PC-9 (cell line): ENCODE measurements around the gene LAT. TPM values are rescaled to one million over a fixed set of nuclear protein-coding genes. Genes with fewer than 3 reads are reported as not detected.

Source experiments
- BruUV-seq: library from RNA; stranded (reverse); fragments of 400-500 nt; replicated peaks from 2 replicates; lab custom pipeline; 2021; lab: Mats Ljungman, UMichigan
- CTCF ChIA-PET: fragments of 300-600 bp; sonication (Branson Sonifier 250); formaldehyde crosslinking; loops from one replicate; lab custom pipeline; 2022; ENCODE audit warnings: antibody characterized with exemption; lab: Charles Lee
- POLR2A ChIA-PET: fragments of 300-600 bp; sonication (Branson Sonifier 250); formaldehyde crosslinking; loops from one replicate; lab custom pipeline; 2022; ENCODE audit warnings: antibody characterized with exemption; ENCODE audit not compliant: unreplicated experiment; lab: Charles Lee
- DNase-seq, 2 experiments: peaks; one replicate each; pipeline versions ENCODE4 v3.0.0 to v3.0.0-alpha.2; 2015 to 2022; ENCODE audit warnings: mixed read lengths in 1 of 2
- H2AFZ ChIP-seq: fragments of 200-600 bp; sonication (generic); 2 replicates; pipeline ENCODE4 v1.8.1; 2017; ENCODE audit warnings: antibody characterized with exemption
- H3F3A ChIP-seq: fragments of 200-600 bp; sonication (generic); 2 replicates; pipeline ENCODE4 v1.8.1; 2017; ENCODE audit warnings: antibody characterized with exemption, mild to moderate bottlenecking, low read depth; ENCODE audit not compliant: insufficient read depth
- H3K27ac ChIP-seq: fragments of 200-600 bp; sonication (generic); 2 replicates; pipeline ENCODE4 v1.6.1; 2016; ENCODE audit warnings: mixed run types
- H3K27me3 ChIP-seq: fragments of 200-600 bp; sonication (generic); 2 replicates; pipeline ENCODE4 v1.6.1; 2016; ENCODE audit warnings: low read depth, mixed run types; ENCODE audit not compliant: insufficient read depth
- H3K36me3 ChIP-seq: fragments of 200-600 bp; sonication (generic); 2 replicates; pipeline ENCODE4 v1.6.1; 2016; ENCODE audit warnings: low read depth, mixed run types
- H3K4me1 ChIP-seq: fragments of 200-600 bp; sonication (generic); replicated peaks from 2 replicates; pipeline ENCODE4 v1.6.1; 2016; ENCODE audit warnings: mixed run types; ENCODE audit not compliant: insufficient read depth
- H3K4me2 ChIP-seq: fragments of 200-600 bp; sonication (generic); 2 replicates; pipeline ENCODE4 v1.6.1; 2017; ENCODE audit warnings: mixed run types
- H3K4me3 ChIP-seq: fragments of 200-600 bp; sonication (generic); 2 replicates; pipeline ENCODE4 v1.6.1; 2016; ENCODE audit warnings: mixed run types
- H3K79me2 ChIP-seq: fragments of 200-600 bp; sonication (generic); 2 replicates; pipeline ENCODE4 v1.6.1; 2017; ENCODE audit warnings: low read depth, mixed run types
- H3K9me2 ChIP-seq: fragments of 200-600 bp; sonication (generic); 2 replicates; pipeline ENCODE4 v1.8.1; 2017; ENCODE audit warnings: mild to moderate bottlenecking; ENCODE audit not compliant: insufficient read depth
- H3K9me3 ChIP-seq: fragments of 200-600 bp; sonication (generic); 2 replicates; pipeline ENCODE4 v1.8.1; 2016; ENCODE audit warnings: low read depth; ENCODE audit not compliant: insufficient read depth
- H4K20me1 ChIP-seq: fragments of 200-600 bp; sonication (generic); 2 replicates; pipeline ENCODE4 v1.8.1; 2017; ENCODE audit not compliant: insufficient read depth
- EZH2 ChIP-seq: fragments of 200-600 bp; sonication (generic); IDR thresholded peaks from 2 replicates; pipeline ENCODE4 v1.8.0; 2017; ENCODE audit warnings: antibody characterized with exemption, low read depth
- intact Hi-C: fragments of 100-400 bp; cut with micrococcal nuclease; formaldehyde crosslinking; loops from one replicate; pipeline ENCODE4 v1.10.0; 2022; ENCODE audit not compliant: unreplicated experiment
- total RNA-seq: library from RNA; stranded (reverse); gene quantifications from 2 replicates; pipeline ENCODE4 v1.2.3, GENCODE V29; 2021
- TF ChIP-seq, protein P1 (sequence below): fragments of 200-600 bp; sonication (generic); conservative IDR thresholded peaks from 2 replicates; pipeline ENCODE4 v1.6.1; 2017; ENCODE audit warnings: mixed run types, antibody characterized with exemption, mild to moderate bottlenecking, moderate library complexity

The LAT gene
- total RNA-seq, 1 experiment from 2014 or later: 12.4 TPM

- intact Hi-C loops: no loop called here
- no peak overlapping the region for H3K27ac ChIP-seq
- no peaks in the 10 kb centered on the region for H3K79me2 ChIP-seq
- 0 out of 2 replicates have a peak overlapping the region, but pooled peaks have one; percentile 11 for H2AFZ ChIP-seq
- H4K20me1 ChIP-seq: no peaks in the 10 kb centered on the region
- no TSS peak for BruUV-seq
- ChIA-PET POLR2A (no interaction called here), CTCF (no interaction called here)
- H3K9me3 ChIP-seq: no peaks in the 10 kb centered on the region
- peak; percentile 68 to 75 for DNase-seq
- no peaks in the 10 kb centered on the region for H3K36me3 ChIP-seq
- H3K9me2 ChIP-seq: no peaks in the 10 kb centered on the region
- no peak overlapping the region; the same call in 1 of the 2 replicates for H3K4me3 ChIP-seq
- 0 out of 2 replicates have a peak, but pooled peaks cover 6% of the 10 kb centered on the region for H3K4me1 ChIP-seq
- TF ChIP-seq, protein P1, sequence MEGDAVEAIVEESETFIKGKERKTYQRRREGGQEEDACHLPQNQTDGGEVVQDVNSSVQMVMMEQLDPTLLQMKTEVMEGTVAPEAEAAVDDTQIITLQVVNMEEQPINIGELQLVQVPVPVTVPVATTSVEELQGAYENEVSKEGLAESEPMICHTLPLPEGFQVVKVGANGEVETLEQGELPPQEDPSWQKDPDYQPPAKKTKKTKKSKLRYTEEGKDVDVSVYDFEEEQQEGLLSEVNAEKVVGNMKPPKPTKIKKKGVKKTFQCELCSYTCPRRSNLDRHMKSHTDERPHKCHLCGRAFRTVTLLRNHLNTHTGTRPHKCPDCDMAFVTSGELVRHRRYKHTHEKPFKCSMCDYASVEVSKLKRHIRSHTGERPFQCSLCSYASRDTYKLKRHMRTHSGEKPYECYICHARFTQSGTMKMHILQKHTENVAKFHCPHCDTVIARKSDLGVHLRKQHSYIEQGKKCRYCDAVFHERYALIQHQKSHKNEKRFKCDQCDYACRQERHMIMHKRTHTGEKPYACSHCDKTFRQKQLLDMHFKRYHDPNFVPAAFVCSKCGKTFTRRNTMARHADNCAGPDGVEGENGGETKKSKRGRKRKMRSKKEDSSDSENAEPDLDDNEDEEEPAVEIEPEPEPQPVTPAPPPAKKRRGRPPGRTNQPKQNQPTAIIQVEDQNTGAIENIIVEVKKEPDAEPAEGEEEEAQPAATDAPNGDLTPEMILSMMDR: no peak
- no peak for TF ChIP-seq EZH2
- H3K4me2 ChIP-seq: peak overlapping the region; percentile 37
- no peaks in the 10 kb centered on the region for H3K27me3 ChIP-seq
- 0 out of 2 replicates have a peak, but pooled peaks cover 3% of the 10 kb centered on the region for H3F3A ChIP-seq
Observed at GRCh38 chr16:29029168-29029994, 44.5 kb downstream of the LAT start.

GRCh38 chr16:29030086-29030840, 45.4 kb downstream of the LAT start:
- no peak overlapping the region for H3K4me2 ChIP-seq
- no peaks in the 10 kb centered on the region for H4K20me1 ChIP-seq
- intact Hi-C loops: no loop called here
- no peaks in the 10 kb centered on the region for H3K27me3 ChIP-seq
- ChIA-PET POLR2A (no interaction called here), CTCF (no interaction called here)
- H3F3A ChIP-seq: 0 out of 2 replicates have a peak, but pooled peaks cover 3% of the 10 kb centered on the region
- H3K9me2 ChIP-seq: no peaks in the 10 kb centered on the region
- H2AFZ ChIP-seq: no peak overlapping the region
- 0 out of 2 replicates have a peak, but pooled peaks cover 6% of the 10 kb centered on the region for H3K4me1 ChIP-seq
- peak in 1 of 2 experiments; percentile 13 for DNase-seq
- TF ChIP-seq EZH2: no peak
- H3K9me3 ChIP-seq: no peaks in the 10 kb centered on the region
- no peak overlapping the region for H3K4me3 ChIP-seq
- H3K79me2 ChIP-seq: no peaks in the 10 kb centered on the region
- no TSS peak for BruUV-seq
- H3K27ac ChIP-seq: no peak overlapping the region
- H3K36me3 ChIP-seq: no peaks in the 10 kb centered on the region

Other genes starting within 250 kb of the LAT start
- 6.1 and 8.5 TPM in 2 replicates for gene NPIPB9, start 233.3 kb upstream of the LAT start, total RNA-seq
- gene ATXN2L, start 162.1 kb upstream of the LAT start, total RNA-seq: 298 and 356 TPM in 2 replicates
- gene TUFM, start 138.7 kb upstream of the LAT start, total RNA-seq: 342 and 448 TPM in 2 replicates
- 105 and 110 TPM in 2 replicates for gene SH2B1, start 121.2 kb upstream of the LAT start, total RNA-seq
- 8.3 and 10.7 TPM in 2 replicates for gene ATP2A1, start 106.6 kb upstream of the LAT start, total RNA-seq
- 48.5 and 70.5 TPM in 2 replicates for gene RABEP2, start 59.8 kb upstream of the LAT start, total RNA-seq
- gene CD19, start 53.1 kb upstream of the LAT start, total RNA-seq: not detected in 2 replicates
- 72.3 and 73.0 TPM in 2 replicates for gene NFATC2IP, start 34.1 kb upstream of the LAT start, total RNA-seq
- 72.0 and 96.2 TPM in 2 replicates for gene SPNS1, start 10.3 kb upstream of the LAT start, total RNA-seq